Medulla oblongata (tissue), 1 donor: Measurements from ENCODE around the gene ANKRD31.
"Not testable (repeated sequence)": the region's sequence is repeated elsewhere in the genome, so short reads cannot be mapped to it uniquely, and the experiment has no call there.

Source experiments
- DNase-seq: peaks from one replicate; pipeline ENCODE4 v3.0.0-alpha.2; 2015; ENCODE audit errors: extremely low spot score

The ANKRD31 gene

GRCh38 chr5:75234251-75234650 lies 2.4 kb downstream of the ANKRD31 start:
- no peak for DNase-seq

- no peak for DNase-seq
Observed at GRCh38 chr5:75226916-75227315, 9.8 kb downstream of the ANKRD31 start.

DNA sequence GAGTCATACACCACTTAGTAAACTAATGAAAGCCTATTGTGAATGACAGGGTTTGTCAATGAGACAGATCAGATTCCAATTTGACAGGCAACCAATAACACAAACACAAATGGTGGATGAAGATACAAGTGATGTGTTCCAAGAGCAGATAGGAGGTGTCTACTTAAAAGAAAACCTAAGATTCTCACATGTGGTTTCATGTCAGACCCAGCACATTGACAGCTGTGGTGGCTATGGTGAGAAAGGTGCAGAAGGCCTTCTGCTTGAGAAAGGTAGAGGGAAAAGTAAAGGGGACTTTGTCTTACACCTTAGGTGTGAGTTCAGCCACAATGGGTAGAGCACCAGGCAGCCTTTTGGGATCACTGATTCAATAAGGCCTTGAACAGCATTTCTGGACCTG lies 11.2 kb downstream of the ANKRD31 start:
- DNase-seq, result no peak

DNA sequence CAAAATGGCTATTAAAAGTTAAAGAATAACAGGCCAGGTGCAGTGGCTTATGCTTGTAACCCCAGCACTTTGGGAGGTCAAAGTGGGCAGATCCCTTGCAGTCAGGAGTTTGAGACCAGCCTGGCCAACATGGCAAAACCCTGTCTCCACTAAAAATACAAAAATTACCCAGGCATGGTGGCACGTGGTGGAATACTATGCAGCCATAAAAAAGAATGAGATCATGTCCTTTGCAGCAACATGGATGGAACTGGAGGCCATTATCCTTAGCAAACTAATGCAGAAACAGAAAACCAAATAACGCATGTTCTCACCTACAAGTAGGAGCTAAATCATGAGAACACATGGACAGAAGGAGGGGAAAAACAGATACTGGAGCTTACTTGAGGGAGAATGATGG lies 15.9 kb downstream of the ANKRD31 start:
- not testable (repeated sequence) for DNase-seq

DNA sequence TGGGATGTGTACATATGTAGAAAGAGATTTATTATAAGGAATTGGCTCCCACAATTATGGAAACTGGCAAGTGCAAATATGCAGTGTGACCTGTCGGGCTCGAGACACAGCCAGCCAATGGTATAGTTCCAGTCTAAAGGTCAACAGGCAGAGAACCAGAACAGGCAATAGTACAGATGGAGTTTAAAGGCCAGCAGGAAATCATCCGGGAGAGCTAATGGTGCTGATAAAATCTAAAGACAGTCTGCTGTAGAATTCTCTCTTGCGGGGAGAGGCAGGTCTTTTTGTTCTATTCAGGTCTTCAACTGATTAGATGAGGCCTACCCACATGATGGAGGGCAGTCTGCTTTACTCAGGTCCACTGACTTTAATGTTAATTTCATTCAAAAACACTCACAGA lies 21.8 kb downstream of the ANKRD31 start:
- DNase-seq, result no peak

- no peak for DNase-seq
Observed at GRCh38 chr5:75214409-75214808, 22.3 kb downstream of the ANKRD31 start.

- DNase-seq, result no peak
Observed at GRCh38 chr5:75203604-75204003, 33.1 kb downstream of the ANKRD31 start.

GRCh38 chr5:75202935-75203334 lies 33.7 kb downstream of the ANKRD31 start:
- no peak for DNase-seq

DNA sequence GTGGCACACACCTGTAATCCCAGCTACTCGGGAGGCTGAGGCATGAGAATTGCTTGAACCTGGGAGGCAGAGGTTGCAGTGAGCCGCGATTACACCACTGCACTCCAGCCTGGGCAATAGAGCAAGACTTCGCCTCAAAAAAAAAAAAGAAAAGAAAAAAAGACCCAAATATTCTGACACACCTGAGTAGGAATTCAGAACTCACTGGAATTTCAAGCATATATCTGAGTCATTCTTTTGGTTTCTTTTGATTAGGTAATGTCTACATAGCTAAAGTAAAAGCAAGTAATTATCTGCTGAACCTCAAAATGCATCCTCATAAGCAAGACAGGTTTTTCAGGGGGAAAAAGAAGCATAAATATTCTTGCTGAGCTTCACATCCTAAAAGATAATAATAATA lies 35.9 kb downstream of the ANKRD31 start:
- DNase-seq, result no peak

GRCh38 chr5:75199946-75200345 lies 36.7 kb downstream of the ANKRD31 start:
- DNase-seq, result no peak

GRCh38 chr5:75199071-75199470 lies 37.6 kb downstream of the ANKRD31 start:
- DNase-seq, result no peak

GRCh38 chr5:75197745-75198144 lies 38.9 kb downstream of the ANKRD31 start:
- DNase-seq, result no peak

DNA sequence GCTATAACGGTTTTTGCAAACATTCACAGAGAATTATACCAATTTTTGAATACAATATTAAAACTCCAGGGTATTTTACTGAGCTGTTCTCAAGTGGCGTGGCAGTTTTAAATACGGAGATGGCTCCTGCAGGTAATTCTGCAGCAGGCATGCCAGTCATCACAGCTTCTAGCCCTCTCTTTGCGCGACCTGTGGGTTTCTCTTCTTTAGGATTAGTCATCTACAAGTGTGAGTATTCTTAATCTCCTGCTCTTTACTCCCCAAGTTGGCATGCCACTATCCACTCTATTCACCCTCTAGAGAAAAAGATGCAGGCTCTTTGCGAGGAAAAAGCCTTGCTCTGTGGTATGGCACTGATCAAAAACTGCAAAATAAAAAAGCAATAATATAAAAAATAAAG lies 43.9 kb downstream of the ANKRD31 start:
- DNase-seq, result no peak

GRCh38 chr5:75192264-75192663 lies 44.4 kb downstream of the ANKRD31 start:
- DNase-seq, result no peak

GRCh38 chr5:75190227-75190626 lies 46.5 kb downstream of the ANKRD31 start:
- no peak for DNase-seq

DNA sequence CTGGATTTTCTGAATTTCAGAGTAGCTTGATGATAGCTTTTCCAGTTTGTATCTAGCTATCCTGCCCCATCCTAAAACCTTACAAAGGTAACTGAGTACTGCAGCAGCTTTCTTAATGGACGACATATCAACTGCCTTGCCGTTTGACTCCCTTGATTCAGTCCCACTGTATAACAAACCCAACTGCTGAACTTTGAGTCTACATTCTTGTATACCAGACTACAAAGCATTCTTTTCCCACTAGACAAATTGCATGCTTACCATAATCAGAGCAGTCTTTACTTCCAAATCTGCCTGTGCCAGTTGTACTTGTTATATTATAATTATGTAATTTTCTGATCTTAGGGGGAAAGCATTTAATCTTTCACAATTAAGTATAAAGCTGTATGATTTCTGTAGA lies 47.3 kb downstream of the ANKRD31 start:
- DNase-seq, result no peak

DNA sequence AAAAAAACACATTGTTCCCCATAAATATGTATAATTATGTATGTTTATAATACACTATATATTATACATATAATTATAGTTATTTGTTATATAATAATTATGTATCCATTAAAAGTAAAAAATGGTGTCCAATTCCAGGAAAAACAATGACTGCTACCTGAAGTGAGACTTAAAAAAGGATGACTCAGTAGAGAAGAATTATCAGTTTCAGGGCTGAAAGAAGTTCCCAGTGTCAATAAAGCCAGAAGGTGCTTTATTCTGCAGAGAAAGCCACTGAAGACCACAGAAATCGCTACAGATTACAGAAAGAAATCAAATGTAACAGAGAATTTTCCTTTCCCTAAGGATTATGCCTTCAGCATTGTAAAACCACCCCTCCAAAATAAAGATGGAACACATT lies 50.9 kb downstream of the ANKRD31 start:
- no peak for DNase-seq

DNA sequence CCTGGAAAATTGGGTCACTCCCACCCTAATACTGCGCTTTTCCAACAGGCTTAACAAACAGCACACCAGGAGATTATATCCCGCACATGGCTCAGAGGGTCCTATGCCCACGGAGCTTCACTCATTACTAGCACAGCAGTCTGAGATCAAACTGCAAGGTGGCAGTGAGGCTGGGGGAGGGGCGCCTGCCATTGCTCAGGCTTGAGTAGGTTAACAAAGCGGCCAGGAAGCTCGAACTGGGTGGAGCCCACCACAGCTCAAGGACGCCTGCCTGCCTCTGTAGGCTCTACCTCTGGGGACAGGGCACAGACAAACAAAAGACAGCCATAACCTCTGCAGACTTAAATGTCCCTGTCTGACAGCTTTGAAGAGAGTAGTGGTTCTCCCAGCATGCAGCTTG lies 60.7 kb downstream of the ANKRD31 start:
- not testable (repeated sequence) for DNase-seq

- DNase-seq, result not testable (repeated sequence)
Observed at GRCh38 chr5:75174872-75175271, 61.8 kb downstream of the ANKRD31 start.

GRCh38 chr5:75169516-75169915 lies 67.2 kb downstream of the ANKRD31 start:
- no peak for DNase-seq

- DNase-seq, result no peak
Observed at GRCh38 chr5:75168026-75168735, 68.5 kb downstream of the ANKRD31 start.

DNA sequence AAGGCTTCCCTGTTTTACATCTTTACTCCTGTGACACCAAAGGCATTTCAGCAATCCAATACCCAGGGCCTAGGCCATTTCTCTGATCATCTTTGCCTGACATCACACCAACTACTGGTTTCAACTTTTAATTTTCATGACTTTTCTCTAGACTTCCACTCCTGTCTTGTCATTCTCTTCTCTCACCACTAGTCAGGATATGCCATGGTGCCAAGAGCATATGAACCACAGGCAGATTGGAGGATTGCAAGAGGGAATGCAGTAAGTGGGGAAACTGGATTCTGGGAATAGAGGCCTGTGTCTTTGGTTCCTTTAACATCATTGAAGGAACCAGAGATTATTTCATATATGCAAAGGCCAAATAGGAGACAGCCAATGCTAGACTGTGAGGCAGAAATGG lies 69.3 kb downstream of the ANKRD31 start:
- DNase-seq, result no peak

- DNase-seq, result not testable (repeated sequence)
Observed at GRCh38 chr5:75161508-75161907, 75.2 kb downstream of the ANKRD31 start.

GRCh38 chr5:75156585-75156984 lies 80.1 kb downstream of the ANKRD31 start:
- no peak for DNase-seq
